ENCODE measurements around the gene TRMT61A. TPM values are rescaled to one million over a fixed set of nuclear protein-coding genes. Genes with fewer than 3 reads are reported as not detected.

TRMT61A gene
- total RNA-seq, 1 experiment from 2014 or later, result 15.5 TPM

DNA sequence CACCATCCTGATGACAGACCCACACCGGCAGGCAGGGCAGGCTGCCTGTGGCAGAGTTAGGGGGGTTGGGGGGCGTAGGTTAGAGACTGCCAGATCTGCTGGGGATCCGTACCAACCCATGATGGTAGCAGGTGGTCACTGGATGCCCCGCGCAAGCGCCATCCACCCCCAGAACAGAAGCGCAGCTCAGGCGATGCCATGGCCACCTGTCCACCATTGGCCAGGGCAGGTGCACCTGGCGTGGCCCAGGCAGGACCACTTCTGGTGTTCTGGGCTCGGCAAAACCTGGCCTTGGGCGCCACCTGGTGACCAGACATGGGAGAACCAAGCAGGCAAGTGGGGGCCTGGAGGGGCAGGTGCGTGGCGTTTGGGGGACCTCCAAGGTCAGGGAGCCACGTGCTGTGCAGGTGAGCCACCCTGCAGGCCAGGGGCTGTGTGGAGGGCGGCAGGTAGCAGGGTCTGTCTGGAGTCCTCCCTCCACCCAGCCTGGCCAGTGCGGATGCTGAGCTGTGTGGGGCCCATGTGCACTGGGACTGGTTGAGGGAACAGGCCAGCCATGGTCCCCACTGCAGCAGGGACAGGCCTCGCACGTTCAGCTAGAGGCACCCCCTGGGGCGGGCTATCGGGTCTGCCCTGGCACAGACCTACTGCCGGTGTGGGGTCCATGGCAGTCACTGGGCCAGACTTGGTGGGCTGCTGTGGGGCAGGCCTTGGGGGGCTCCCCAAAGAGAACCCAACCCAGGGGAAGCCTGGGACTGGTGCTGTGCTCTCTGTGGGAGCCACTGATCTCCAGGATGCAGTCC, 17.9 kb downstream of the TRMT61A start (continued):
- TF ChIP-seq KAT7 (CRISPR knock-in tag; IDR thresholded peaks at IDR 0.05; ENCODE audit: borderline replicate concordance), result no peak
- TF ChIP-seq ZNF416 (CRISPR knock-in tag; IDR thresholded peaks at IDR 0.05), result no peak

GRCh38 chr14:103547455-103547940, 18.5 kb downstream of the TRMT61A start:
- POLR2A ChIA-PET, result interaction anchor here (0.5 kb wide), 2 partner anchors 45 to 1103 kb away, joined by 3 read pairs; no protein-coding TSS in a partner anchor

GRCh38 chr14:103547941-103548462, 19.0 kb downstream of the TRMT61A start:
- Mint-ChIP-seq H3K4me3 (no peak overlapping the region), H3K9me3 (no peaks in the 10 kb centered on the region), H3K27me3 (ENCODE audit: low read depth) (no peaks in the 10 kb centered on the region), H3K36me3 (no peaks in the 10 kb centered on the region), H3K4me1 (peaks cover 5% of the 10 kb centered on the region; the same call in 1 of the 2 replicates), H3K27ac (no peak overlapping the region)
- no peak for DNase-seq (ENCODE audit: low spot score)
- ChIA-PET CTCF (interaction anchor here (1.0 to 21.0 kb wide), 6 partner anchors 10 to 157 kb away, joined by 3 to 455 read pairs (median 10); partner anchors contain the start of genes BAG5, CKB and COA8), POLR2A (no interaction called here)
- no peak for ATAC-seq
- TF ChIP-seq OVOL2 (CRISPR knock-in tag; IDR thresholded peaks at IDR 0.05; ENCODE audit: borderline replicate concordance) (no peak), ATF1 (CRISPR knock-in tag; IDR thresholded peaks at IDR 0.05) (no peak), IRF2 (CRISPR knock-in tag; IDR thresholded peaks at IDR 0.05; ENCODE audit: borderline replicate concordance, low read depth) (no peak), ZNF512 (CRISPR knock-in tag; IDR thresholded peaks at IDR 0.05; ENCODE audit: borderline replicate concordance) (no peak), ZNF219 (CRISPR knock-in tag; IDR thresholded peaks at IDR 0.05; ENCODE audit: borderline replicate concordance) (no peak), MAX (CRISPR knock-in tag; IDR thresholded peaks at IDR 0.05) (no peak), ETV6 (CRISPR knock-in tag; IDR thresholded peaks at IDR 0.05) (no peak), JAZF1 (CRISPR knock-in tag; IDR thresholded peaks at IDR 0.05) (no peak), ZNF317 (CRISPR knock-in tag; IDR thresholded peaks at IDR 0.05; ENCODE audit: borderline replicate concordance, low read depth) (no peak)

More at GRCh38 chr14:103547455-103547940, 18.5 kb downstream of the TRMT61A start:
- ATAC-seq (no peak), DNase-seq (ENCODE audit: low spot score) (no peak)
- Mint-ChIP-seq H3K36me3 (no peaks in the 10 kb centered on the region), H3K4me1 (peaks cover 5% of the 10 kb centered on the region; the same call in 1 of the 2 replicates), H3K27me3 (ENCODE audit: low read depth) (no peaks in the 10 kb centered on the region), H3K27ac (no peak overlapping the region), H3K9me3 (no peaks in the 10 kb centered on the region), H3K4me3 (no peak overlapping the region)
- CTCF ChIA-PET, result interaction anchor here (0.6 to 21.0 kb wide), 15 partner anchors 9 to 157 kb away, joined by 3 to 455 read pairs (median 6); partner anchors contain the start of genes BAG5, CKB, COA8 and TRMT61A
- no peak for TF ChIP-seq PRDM15 (CRISPR knock-in tag; IDR thresholded peaks at IDR 0.05)
- TF ChIP-seq, protein P1, sequence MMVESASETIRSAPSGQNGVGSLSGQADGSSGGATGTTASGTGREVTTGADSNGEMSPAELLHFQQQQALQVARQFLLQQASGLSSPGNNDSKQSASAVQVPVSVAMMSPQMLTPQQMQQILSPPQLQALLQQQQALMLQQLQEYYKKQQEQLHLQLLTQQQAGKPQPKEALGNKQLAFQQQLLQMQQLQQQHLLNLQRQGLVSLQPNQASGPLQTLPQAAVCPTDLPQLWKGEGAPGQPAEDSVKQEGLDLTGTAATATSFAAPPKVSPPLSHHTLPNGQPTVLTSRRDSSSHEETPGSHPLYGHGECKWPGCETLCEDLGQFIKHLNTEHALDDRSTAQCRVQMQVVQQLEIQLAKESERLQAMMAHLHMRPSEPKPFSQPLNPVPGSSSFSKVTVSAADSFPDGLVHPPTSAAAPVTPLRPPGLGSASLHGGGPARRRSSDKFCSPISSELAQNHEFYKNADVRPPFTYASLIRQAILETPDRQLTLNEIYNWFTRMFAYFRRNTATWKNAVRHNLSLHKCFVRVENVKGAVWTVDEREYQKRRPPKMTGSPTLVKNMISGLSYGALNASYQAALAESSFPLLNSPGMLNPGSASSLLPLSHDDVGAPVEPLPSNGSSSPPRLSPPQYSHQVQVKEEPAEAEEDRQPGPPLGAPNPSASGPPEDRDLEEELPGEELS (CRISPR knock-in tag; IDR thresholded peaks at IDR 0.05), result no peak
- no peak for TF ChIP-seq ZNF416 (CRISPR knock-in tag; IDR thresholded peaks at IDR 0.05)
